HG02642 (cell line): ENCODE measurements around the gene GATA1.
"Not testable (repeated sequence)": the region's sequence is repeated elsewhere in the genome, so short reads cannot be mapped to it uniquely, and the experiment has no call there.

ENCODE experiments used
- ATAC-seq: cut with Tn5 transposase; IDR thresholded peaks from one replicate; pipeline ENCODE4 v1.9.1; 2021; ENCODE audit warnings: mild to moderate bottlenecking; ENCODE audit not compliant: unreplicated experiment, poor library complexity

Gene GATA1

GRCh38 chrX:48806081-48806480, 19.7 kb downstream of the GATA1 start:
- ATAC-seq: no peak

- no peak for ATAC-seq
Observed at GRCh38 chrX:48813644-48814043, 27.3 kb downstream of the GATA1 start.

- ATAC-seq: no peak
Observed at GRCh38 chrX:48814722-48815121, 28.3 kb downstream of the GATA1 start.

DNA sequence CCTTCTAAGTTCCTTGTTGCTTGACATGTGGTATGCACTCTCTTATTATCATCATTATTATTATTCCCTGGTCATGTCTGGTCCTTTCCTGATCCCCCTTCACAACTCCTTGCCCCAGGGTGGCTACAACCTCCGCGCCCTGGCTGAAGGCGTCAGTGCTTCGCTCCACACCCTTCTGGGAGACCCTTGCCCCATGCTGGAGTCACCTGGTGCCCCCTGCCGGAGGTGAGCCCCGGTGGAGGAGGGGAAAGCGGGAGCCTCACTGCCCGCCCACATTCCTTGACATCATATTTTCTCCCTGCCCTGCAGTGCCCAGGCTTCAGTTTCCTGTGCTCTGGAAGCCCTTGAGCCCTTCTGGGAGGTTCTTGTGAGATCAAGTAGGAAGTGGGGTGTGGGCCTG, 28.9 kb downstream of the GATA1 start:
- ATAC-seq: no peak

DNA sequence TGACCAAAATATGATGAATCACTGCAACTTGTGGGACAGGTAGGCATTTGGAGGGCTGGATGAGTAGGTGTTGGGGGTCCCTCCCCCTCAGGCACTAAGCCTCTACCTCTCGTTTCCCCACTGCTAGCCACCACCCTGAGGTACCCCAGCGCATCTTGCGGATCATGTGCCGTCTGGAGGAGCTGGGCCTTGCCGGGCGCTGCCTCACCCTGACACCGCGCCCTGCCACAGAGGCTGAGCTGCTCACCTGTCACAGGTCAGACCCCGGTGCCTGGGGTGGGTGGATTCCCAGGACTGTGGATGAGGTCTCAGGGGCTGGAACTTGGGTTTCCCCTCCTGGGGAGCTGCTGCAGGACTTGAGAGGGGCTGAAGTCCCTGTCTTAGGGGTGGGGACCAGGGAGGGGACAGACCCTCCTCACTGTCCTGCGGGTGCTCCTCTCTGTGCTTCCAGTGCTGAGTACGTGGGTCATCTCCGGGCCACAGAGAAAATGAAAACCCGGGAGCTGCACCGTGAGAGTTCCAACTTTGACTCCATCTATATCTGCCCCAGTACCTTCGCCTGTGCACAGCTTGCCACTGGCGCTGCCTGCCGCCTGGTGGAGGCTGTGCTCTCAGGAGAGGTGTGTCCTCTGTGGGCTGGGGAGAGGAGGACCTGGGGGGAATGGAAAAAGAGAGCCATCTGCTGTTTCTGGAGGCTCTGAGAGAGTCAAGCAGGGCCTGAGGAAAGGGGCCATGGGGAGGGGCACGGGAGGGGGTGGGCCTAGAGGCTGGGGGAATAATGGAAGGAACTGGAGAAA, 29.8 kb downstream of the GATA1 start:
- no peak for ATAC-seq

GRCh38 chrX:48818098-48818497, 31.7 kb downstream of the GATA1 start:
- ATAC-seq: no peak

DNA sequence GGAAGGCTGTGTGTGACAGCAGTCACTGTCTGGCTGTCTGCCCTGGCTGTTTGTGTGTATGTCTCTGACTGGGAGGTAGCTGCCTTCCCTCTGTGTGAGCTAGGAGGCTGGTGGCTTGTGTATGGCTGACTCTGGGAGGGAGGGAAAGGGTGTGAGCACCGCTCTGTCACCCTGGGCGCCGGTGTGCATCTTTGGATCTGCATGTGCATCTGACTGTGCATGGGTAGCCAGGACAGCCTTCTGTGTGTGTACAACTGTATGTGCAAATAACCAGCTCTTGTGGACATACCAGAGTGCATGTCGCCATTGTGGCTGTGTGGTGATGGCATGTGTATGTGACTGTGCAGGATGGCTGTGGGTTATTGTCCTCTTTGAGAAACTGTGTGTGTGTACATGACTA, 32.5 kb downstream of the GATA1 start:
- ATAC-seq: no peak

DNA sequence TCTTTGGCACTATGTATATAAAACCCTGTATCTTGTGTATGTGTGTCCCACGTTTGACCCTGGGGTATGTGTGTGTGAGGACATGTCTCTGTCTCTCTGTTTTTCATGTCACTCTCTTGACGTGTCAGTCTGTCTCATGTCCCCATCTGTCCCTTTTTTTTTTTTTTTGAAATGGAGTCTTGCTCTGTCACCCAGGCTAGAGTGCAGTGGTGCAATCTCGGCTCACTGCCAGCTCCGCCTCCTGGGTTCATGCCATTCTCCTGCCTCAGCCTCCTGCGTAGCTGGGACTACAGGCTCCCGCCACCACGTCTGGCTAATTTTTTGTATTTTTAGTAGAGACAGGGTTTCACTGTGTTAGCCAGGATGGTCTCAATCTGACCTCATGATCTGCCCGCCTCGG, 33.0 kb downstream of the GATA1 start:
- not testable (repeated sequence) for ATAC-seq

- no peak for ATAC-seq
Observed at GRCh38 chrX:48823053-48823452, 36.7 kb downstream of the GATA1 start.

DNA sequence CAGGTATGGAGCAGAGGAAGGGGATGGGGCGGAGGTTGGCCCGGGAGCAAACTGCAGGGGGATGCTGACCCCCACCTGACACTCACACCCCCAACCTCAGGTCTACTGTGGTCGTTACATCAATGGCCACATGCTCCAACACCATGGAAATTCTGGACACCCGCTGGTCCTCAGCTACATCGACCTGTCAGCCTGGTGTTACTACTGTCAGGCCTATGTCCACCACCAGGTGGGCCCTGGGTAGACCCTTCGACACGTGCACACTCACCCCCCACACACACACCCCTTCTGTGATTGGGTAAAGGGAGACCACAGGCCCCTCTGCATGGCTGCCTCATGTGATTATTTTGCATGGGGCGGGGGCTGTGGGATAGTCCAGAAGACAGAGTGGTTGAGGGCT, 37.7 kb downstream of the GATA1 start:
- ATAC-seq: no peak

DNA sequence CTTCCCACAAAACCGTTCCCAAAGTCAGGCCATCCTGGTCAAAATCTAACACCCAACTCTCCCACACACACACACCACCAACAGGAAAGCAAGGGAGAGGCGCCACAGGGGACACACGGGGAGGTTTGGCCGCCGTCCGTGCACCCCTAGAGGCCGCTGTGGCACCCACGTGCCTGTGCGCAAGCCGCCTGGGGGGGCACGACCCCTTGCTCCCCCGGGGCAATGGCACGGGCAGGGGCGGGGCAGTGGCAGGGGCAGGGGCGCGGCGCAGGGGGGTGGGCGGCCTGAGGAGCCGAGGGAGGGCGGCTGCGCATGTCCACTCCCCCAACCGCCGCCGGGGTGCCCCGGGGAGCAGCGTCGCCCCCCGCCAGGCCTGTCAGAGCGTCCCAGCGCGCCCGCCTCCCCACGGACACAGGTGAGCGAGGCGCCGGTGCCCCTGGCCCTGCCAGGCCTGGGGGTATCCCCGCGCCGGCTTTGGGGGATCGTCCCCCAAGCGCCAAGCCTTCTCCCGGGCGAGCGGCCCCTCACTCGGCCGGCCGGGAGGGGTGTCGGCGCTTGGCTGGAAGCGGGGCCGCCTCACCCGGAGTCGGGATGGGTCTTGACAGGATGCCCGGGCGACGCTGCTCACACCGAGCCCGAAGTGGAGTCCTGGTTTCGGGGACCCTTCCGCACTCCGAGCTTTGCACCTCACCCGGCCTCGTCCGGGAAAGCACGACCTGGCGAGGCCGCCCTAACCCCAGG, 39.9 kb downstream of the GATA1 start, which contains the start of gene ERAS:
ERAS (plus strand) TSS at position 379 of the 741 bp plus-strand sequence. CDS start 2,611 bp downstream, outside the sequence.
- ATAC-seq: no peak

GRCh38 chrX:48826876-48827653, 40.7 kb downstream of the GATA1 start:
- ATAC-seq: no peak

GRCh38 chrX:48827654-48827968, 41.2 kb downstream of the GATA1 start:
- no peak for ATAC-seq

DNA sequence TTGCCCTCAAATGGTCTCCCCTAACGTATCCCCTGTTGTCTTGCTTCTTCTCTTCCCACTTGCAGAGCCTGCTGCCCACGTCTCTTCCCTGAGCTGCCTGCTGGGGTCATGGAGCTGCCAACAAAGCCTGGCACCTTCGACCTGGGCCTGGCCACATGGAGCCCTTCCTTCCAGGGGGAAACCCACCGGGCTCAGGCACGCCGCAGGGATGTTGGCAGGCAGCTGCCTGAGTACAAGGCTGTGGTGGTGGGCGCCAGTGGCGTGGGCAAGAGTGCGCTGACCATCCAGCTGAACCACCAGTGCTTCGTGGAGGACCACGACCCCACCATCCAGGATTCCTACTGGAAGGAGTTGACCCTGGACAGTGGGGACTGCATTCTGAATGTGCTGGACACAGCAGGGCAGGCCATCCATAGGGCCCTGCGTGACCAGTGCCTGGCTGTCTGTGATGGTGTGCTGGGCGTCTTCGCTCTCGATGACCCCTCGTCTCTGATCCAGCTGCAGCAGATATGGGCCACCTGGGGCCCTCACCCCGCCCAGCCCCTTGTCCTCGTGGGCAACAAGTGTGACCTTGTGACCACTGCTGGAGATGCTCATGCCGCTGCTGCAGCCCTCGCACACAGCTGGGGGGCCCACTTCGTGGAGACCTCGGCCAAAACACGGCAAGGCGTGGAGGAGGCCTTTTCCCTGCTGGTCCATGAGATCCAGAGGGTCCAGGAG, 42.8 kb downstream of the GATA1 start:
- no peak for ATAC-seq

DNA sequence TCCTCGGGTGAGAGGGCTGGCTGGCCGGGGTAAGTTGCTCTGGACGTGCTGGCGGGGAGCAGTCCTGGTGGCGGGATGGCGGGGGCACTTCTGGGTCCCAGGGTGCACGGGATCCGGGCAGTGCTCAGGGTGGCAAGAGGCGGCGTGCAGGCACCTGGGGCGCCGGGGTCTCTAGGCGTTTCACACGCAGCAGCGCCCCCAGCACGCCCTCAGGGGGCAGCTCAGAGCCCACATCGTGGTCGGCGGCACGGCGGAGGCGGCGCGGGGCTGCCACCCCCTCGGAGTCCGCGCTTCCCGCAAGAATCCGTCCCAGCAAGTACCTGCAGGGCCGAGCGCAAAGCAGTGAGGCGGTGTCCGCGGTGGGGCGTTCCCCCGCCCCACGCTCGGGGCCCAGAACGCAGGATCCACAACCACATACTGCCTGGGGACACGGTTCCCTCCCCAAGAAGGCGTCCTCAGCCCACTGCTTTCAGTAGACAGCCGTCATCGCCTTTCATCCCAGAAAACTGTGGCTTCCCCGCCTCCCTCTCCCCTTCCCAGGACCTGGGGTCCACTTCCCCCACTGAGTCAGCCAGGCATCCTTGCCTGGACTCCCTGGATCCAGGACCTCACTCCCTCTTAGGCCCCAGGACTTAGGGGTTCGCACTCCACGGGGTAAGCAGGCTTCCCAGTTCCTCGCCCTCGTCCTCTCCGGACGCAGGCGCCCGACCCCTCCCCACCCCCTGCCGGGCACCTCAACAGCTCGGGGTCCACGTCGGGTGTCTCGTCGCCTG, 44.9 kb downstream of the GATA1 start:
- ATAC-seq: no peak

GRCh38 chrX:48831909-48832291, 45.5 kb downstream of the GATA1 start:
- ATAC-seq: no peak

GRCh38 chrX:48833542-48834138, 47.2 kb downstream of the GATA1 start:
- ATAC-seq: no peak

GRCh38 chrX:48834383-48834709, 48.0 kb downstream of the GATA1 start:
- no peak for ATAC-seq

DNA sequence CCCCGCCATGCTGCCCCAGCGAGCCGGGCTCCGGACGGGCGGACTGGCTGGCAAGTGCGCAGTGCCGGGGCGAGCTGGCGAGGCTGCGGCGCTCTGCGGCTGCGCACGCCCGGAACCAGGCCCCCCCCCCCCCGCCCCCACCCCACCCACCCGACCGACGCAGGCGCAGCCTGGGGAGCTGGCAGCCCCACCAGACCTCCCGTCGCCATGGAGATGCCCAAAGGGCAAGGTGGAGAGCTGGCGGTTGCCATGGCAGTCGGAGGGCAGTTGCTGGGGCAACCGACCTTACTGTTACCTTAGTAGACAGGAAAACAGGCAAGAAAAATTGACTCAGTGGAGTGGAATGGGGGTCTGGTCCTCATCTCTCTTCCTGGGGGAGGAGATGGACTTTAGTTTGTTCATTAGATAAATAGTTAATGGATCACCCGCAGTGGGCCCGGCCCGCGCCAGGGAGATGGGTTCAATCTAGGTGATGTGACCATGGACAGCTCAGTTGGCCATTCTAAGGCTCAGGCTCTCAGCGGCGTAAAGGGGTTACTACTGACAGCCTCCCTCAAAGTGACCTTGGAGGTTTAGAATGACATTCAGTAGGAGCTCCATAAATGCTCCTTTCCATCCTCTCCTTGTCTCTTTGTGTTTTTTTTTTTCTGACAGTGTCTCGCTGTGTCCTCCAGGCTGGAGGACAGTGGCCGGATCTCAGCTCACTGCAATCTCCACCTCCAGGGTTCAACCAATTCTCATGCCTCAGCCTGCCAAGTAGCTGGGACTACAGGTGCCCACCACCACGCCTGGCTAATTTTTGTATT, 49.3 kb downstream of the GATA1 start, which contains the start of gene PCSK1N:
PCSK1N (minus strand) TSS at position 87 of the 806 bp plus-strand sequence; CDS start at position 9, 78 bp downstream.
- ATAC-seq: no peak
